HCT116 (cell line): ENCODE data around the gene SUPT20HL1. TPM values are rescaled to one million over a fixed set of nuclear protein-coding genes. Genes with fewer than 3 reads are reported as not detected.

Experiments used
- ATAC-seq: fragments of 200-7000 bp; cut with Tn5 transposase; 2 replicates; pipeline ENCODE4 v1.9.1; 2020; ENCODE audit warnings: mild to moderate bottlenecking, moderate library complexity
- BruUV-seq: library from RNA; stranded (reverse); fragments of 400-500 nt; replicated peaks from 2 replicates; lab custom pipeline; 2021; lab: Mats Ljungman, UMichigan
- CTCF ChIA-PET: fragments of 300-600 bp; sonication (Branson Sonifier 250); formaldehyde crosslinking; loops from one replicate; lab custom pipeline; 2021; ENCODE audit warnings: antibody characterized with exemption; lab: Charles Lee
- POLR2A ChIA-PET: fragments of 300-600, 350-600 bp; sonication (Branson Sonifier 250); formaldehyde crosslinking; loops from one replicate; lab custom pipeline; 2021; ENCODE audit warnings: antibody characterized with exemption; lab: Charles Lee
- RAD21 ChIA-PET, 2 experiments: fragments of 300-600 bp; sonication (Branson Sonifier 250); formaldehyde crosslinking; loops; one replicate each; lab custom pipeline; 2023; ENCODE audit warnings: low total read pairs in 2 of 2; ENCODE audit not compliant: uncharacterized antibody in 2 of 2, unreplicated experiment in 2 of 2, low non-redundant PET in 1 of 2; lab: Charles Lee
- DNase-seq: peaks from one replicate; pipeline ENCODE4 v3.0.0-alpha.2; 2010; ENCODE audit warnings: low read depth, low spot score
- H2AFZ ChIP-seq: fragments of 200-600 bp; shearing (Covaris generic), sonication (generic); 2 replicates; pipeline ENCODE4 v1.6.1; 2017; ENCODE audit warnings: low read depth, mixed run types, mixed read lengths, antibody characterized with exemption, low read length; ENCODE audit not compliant: poor library complexity, severe bottlenecking
- H3K27ac ChIP-seq: 2 replicates; pipeline ENCODE4 v1.5.1; 2012; ENCODE audit warnings: low read depth, low read length
- H3K27me3 ChIP-seq: fragments of 200-600 bp; sonication (generic); 2 replicates; pipeline ENCODE4 v1.6.1; 2016; ENCODE audit warnings: mixed run types, low read length, mixed read lengths; ENCODE audit not compliant: insufficient read depth
- H3K36me3 ChIP-seq, 2 experiments: fragments of 200-500 bp in 1 of 2; fragments of 200-600 bp in 1 of 2; sonication (Bioruptor generic) in 1 of 2; sonication (generic) in 1 of 2; 2 replicates each; pipeline versions ENCODE4 v1.5.1 to v1.6.1; 2014 to 2016; ENCODE audit warnings: low read length in 2 of 2, inconsistent platforms in 1 of 2, mixed read lengths in 1 of 2, mixed run types in 1 of 2; ENCODE audit not compliant: insufficient read depth in 2 of 2, control insufficient read depth in 1 of 2
- H3K4me1 ChIP-seq, 2 experiments: fragments of 200-600 bp in 1 of 2; sonication (generic) in 1 of 2; 2 replicates each; pipeline versions ENCODE4 v1.5.1 to v1.6.1; 2012 to 2017; ENCODE audit warnings: low read length in 2 of 2, inconsistent platforms in 1 of 2, mild to moderate bottlenecking in 1 of 2, mixed read lengths in 1 of 2, mixed run types in 1 of 2, moderate library complexity in 1 of 2; ENCODE audit not compliant: insufficient read depth in 2 of 2, control insufficient read depth in 1 of 2
- H3K4me2 ChIP-seq: fragments of 200-600 bp; sonication (generic); 2 replicates; pipeline ENCODE4 v1.6.1; 2017; ENCODE audit warnings: mixed run types, low read length, mixed read lengths
- H3K4me3 ChIP-seq, 2 experiments: fragments of 200-600 bp in 1 of 2; sonication (generic) in 1 of 2; replicated peaks in 1 of 2; 2 replicates each; pipeline ENCODE4 v1.5.1; 2011 to 2016; ENCODE audit warnings: low read length in 2 of 2, control low read depth in 1 of 2, low read depth in 1 of 2, mild to moderate bottlenecking in 1 of 2, mixed read lengths in 1 of 2, mixed run types in 1 of 2
- H3K79me2 ChIP-seq: fragments of 200-600 bp; sonication (generic); 2 replicates; pipeline ENCODE4 v1.6.1; 2017; ENCODE audit warnings: mild to moderate bottlenecking, mixed run types, low read length, moderate library complexity, mixed read lengths; ENCODE audit not compliant: insufficient read depth
- H3K9ac ChIP-seq: fragments of 200-600 bp; sonication (generic); 2 replicates; pipeline ENCODE4 v1.6.1; 2016; ENCODE audit warnings: low read length, mixed read lengths
- H3K9me2 ChIP-seq: fragments of 200-600 bp; sonication (generic), shearing (Covaris generic); 2 replicates; pipeline ENCODE4 v1.6.1; 2017; ENCODE audit warnings: mixed run types, mild to moderate bottlenecking, moderate library complexity; ENCODE audit not compliant: insufficient read depth
- H3K9me3 ChIP-seq, 2 experiments: fragments of 200-500 bp in 1 of 2; fragments of 200-600 bp in 1 of 2; sonication (Bioruptor generic) in 1 of 2; sonication (generic) in 1 of 2; 2 replicates each; pipeline ENCODE4 v1.6.1; 2014 to 2017; ENCODE audit warnings: low read length in 2 of 2, mixed read lengths in 2 of 2, inconsistent platforms in 1 of 2, low read depth in 1 of 2, mild to moderate bottlenecking in 1 of 2, mixed run types in 1 of 2, moderate library complexity in 1 of 2; ENCODE audit not compliant: control insufficient read depth in 1 of 2, insufficient read depth in 1 of 2
- H4K20me1 ChIP-seq: fragments of 200-600 bp; sonication (generic), shearing (Covaris generic); 2 replicates; pipeline ENCODE4 v1.6.1; 2017; ENCODE audit warnings: mixed run types, mild to moderate bottlenecking, moderate library complexity; ENCODE audit not compliant: insufficient read depth
- CBX3 ChIP-seq: IDR thresholded peaks from 2 replicates; pipeline ENCODE4 v1.6.1; 2012; ENCODE audit warnings: low read depth
- CEBPB ChIP-seq: IDR thresholded peaks from 2 replicates; pipeline ENCODE4 v1.6.1; 2012; ENCODE audit warnings: low read depth
- CTCF ChIP-seq, 3 experiments: fragments of 200-600 bp in 1 of 3; sonication (generic) in 1 of 3; IDR thresholded peaks in 2 of 3; conservative IDR thresholded peaks in 1 of 3; 2 replicates each; pipeline ENCODE4 v1.5.1; 2012 to 2017; ENCODE audit warnings: low read depth in 2 of 3, low read length in 2 of 3, antibody characterized with exemption in 1 of 3, borderline replicate concordance in 1 of 3, control low read depth in 1 of 3, mild to moderate bottlenecking in 1 of 3, mixed read lengths in 1 of 3, mixed run types in 1 of 3, moderate library complexity in 1 of 3; ENCODE audit not compliant: insufficient read depth in 1 of 3
- EZH2 ChIP-seq: fragments of 200-600 bp; sonication (generic); IDR thresholded peaks from 2 replicates; pipeline ENCODE4 v1.6.1; 2017; ENCODE audit warnings: antibody characterized with exemption, mixed run types
- EZH2phosphoT487 ChIP-seq: fragments of 200-600 bp; IDR thresholded peaks from 2 replicates; pipeline ENCODE4 v1.6.1; 2018; ENCODE audit warnings: antibody characterized with exemption, borderline replicate concordance
- JUND ChIP-seq: IDR thresholded peaks from 2 replicates; pipeline ENCODE4 v1.6.1; 2012
- MAX ChIP-seq: IDR thresholded peaks from 2 replicates; pipeline ENCODE4 v1.6.1; 2012
- POLR2A ChIP-seq: IDR thresholded peaks from 2 replicates; pipeline ENCODE4 v1.7.0; 2011; ENCODE audit warnings: borderline replicate concordance; ENCODE audit not compliant: insufficient read depth, insufficient read length; ENCODE audit errors: extremely low read depth
- POLR2AphosphoS5 ChIP-seq: IDR thresholded peaks from 2 replicates; pipeline ENCODE4 v1.6.1; 2011; ENCODE audit warnings: mild to moderate bottlenecking, low read depth, low read length, moderate library complexity
- RAD21 ChIP-seq: IDR thresholded peaks from 2 replicates; pipeline ENCODE4 v1.6.1; 2012; ENCODE audit warnings: low read depth, mild to moderate bottlenecking
- SIN3A ChIP-seq: IDR thresholded peaks from 2 replicates; pipeline ENCODE4 v1.6.1; 2012; ENCODE audit warnings: low read depth
- SP1 ChIP-seq: IDR thresholded peaks from 2 replicates; pipeline ENCODE4 v1.6.1; 2012; ENCODE audit warnings: low read depth
- SRF ChIP-seq: IDR thresholded peaks from 2 replicates; pipeline ENCODE4 v1.6.1; 2012; ENCODE audit warnings: low read depth
- TCF7L2 ChIP-seq: IDR thresholded peaks from 2 replicates; pipeline ENCODE4 v1.7.0; 2011; ENCODE audit warnings: borderline replicate concordance, inconsistent platforms; ENCODE audit not compliant: insufficient read depth, insufficient read length; ENCODE audit errors: extremely low read depth
- YY1 ChIP-seq: IDR thresholded peaks from 2 replicates; pipeline ENCODE4 v1.6.1; 2011; ENCODE audit warnings: low read length, low read depth, moderate library complexity, mild to moderate bottlenecking; ENCODE audit not compliant: insufficient replicate concordance; ENCODE audit errors: extremely low read depth
- ZBTB33 ChIP-seq: IDR thresholded peaks from 2 replicates; pipeline ENCODE4 v1.6.1; 2011; ENCODE audit warnings: mild to moderate bottlenecking, low read length, moderate library complexity; ENCODE audit not compliant: insufficient replicate concordance; ENCODE audit errors: extremely low read depth
- ZNF274 ChIP-seq: fragments of 200-500 bp; sonication (Bioruptor generic); IDR thresholded peaks from 2 replicates; pipeline ENCODE4 v1.6.1; 2014; ENCODE audit warnings: mild to moderate bottlenecking, low read depth, low read length, inconsistent platforms
- intact Hi-C: fragments of 100-400 bp; cut with micrococcal nuclease; formaldehyde crosslinking; loops from 2 replicates; pipeline ENCODE4 v1.10.0; 2022
- total RNA-seq: library from RNA; stranded (reverse); gene quantifications from one replicate; pipeline ENCODE4 v1.2.1, GENCODE V29; 2021; ENCODE audit not compliant: unreplicated experiment

The SUPT20HL1 gene
- total RNA-seq, 1 experiment from 2014 or later: not detected

GRCh38 chrX:24316111-24316510, 44.3 kb upstream of the SUPT20HL1 start:
- ChIA-PET CTCF (no interaction called here), POLR2A (no interaction called here), RAD21 (no interaction called here)
- H3K9ac ChIP-seq: no peak overlapping the region
- H3K36me3 ChIP-seq: no peaks in the 10 kb centered on the region
- intact Hi-C loops: no loop called here
- no peak for DNase-seq
- no peaks in the 10 kb centered on the region for H3K4me1 ChIP-seq
- H3K79me2 ChIP-seq: no peaks in the 10 kb centered on the region
- BruUV-seq: no TSS peak
- no peaks in the 10 kb centered on the region for H3K9me2 ChIP-seq
- no peak overlapping the region for H2AFZ ChIP-seq
- H3K27ac ChIP-seq: no peak overlapping the region
- no peaks in the 10 kb centered on the region for H3K27me3 ChIP-seq
- H4K20me1 ChIP-seq: no peaks in the 10 kb centered on the region
- no peak overlapping the region for H3K4me3 ChIP-seq
- TF ChIP-seq SIN3A (no peak), JUND (no peak), MAX (no peak), POLR2AphosphoS5 (no peak), EZH2phosphoT487 (no peak), SP1 (no peak), TCF7L2 (no peak), ZBTB33 (no peak), ZNF274 (no peak), CTCF (IDR thresholded peaks at IDR 0.05 in 2 of 3, conservative IDR thresholded peaks at IDR 0.05 in 1 of 3; ENCODE audit: borderline replicate concordance in 1 of 3, insufficient read depth in 1 of 3, low read depth in 2 of 3, low read length in 2 of 3) (no peak), CEBPB (no peak), POLR2A (no peak), CBX3 (no peak), YY1 (no peak), SRF (no peak), RAD21 (no peak), EZH2 (no peak)
- no peak overlapping the region for H3K4me2 ChIP-seq
- H3K9me3 ChIP-seq: no peaks in the 10 kb centered on the region
- ATAC-seq: no peak
